DOHH2 (cell line): ENCODE results near the gene MYH7B.

Experiments
- H3F3A ChIP-seq: fragments of 200-600 bp; sonication (generic), shearing (Covaris generic); 2 replicates; pipeline ENCODE4 v1.6.0; 2016; ENCODE audit warnings: antibody characterized with exemption, mild to moderate bottlenecking; ENCODE audit not compliant: control insufficient read depth, insufficient read depth
- H3K27ac ChIP-seq: fragments of 200-600 bp; sonication (generic); 2 replicates; pipeline ENCODE4 v1.5.1; 2014; ENCODE audit warnings: low read depth, mild to moderate bottlenecking, low read length, moderate library complexity
- H3K27me3 ChIP-seq: fragments of 200-600 bp; sonication (generic); 2 replicates; pipeline ENCODE4 v1.6.1; 2014; ENCODE audit warnings: mild to moderate bottlenecking, low read length, mixed read lengths; ENCODE audit not compliant: control insufficient read depth
- H3K36me3 ChIP-seq: fragments of 200-600 bp; sonication (generic); 2 replicates; pipeline ENCODE4 v1.6.1; 2014; ENCODE audit warnings: mild to moderate bottlenecking, low read length, moderate library complexity, mixed read lengths; ENCODE audit not compliant: control insufficient read depth
- H3K4me1 ChIP-seq: fragments of 200-600 bp; sonication (generic); 2 replicates; pipeline ENCODE4 v1.6.1; 2014; ENCODE audit warnings: mild to moderate bottlenecking, low read length, mixed read lengths; ENCODE audit not compliant: control insufficient read depth
- H3K4me2 ChIP-seq: fragments of 200-600 bp; sonication (generic); 2 replicates; pipeline ENCODE4 v1.6.0; 2014; ENCODE audit warnings: mild to moderate bottlenecking, low read length, moderate library complexity
- H3K4me3 ChIP-seq: fragments of 200-600 bp; sonication (generic); 2 replicates; pipeline ENCODE4 v1.5.1; 2014; ENCODE audit warnings: mild to moderate bottlenecking, low read length, mixed read lengths
- H3K79me2 ChIP-seq: fragments of 200-600 bp; sonication (generic); 2 replicates; pipeline ENCODE4 v1.6.1; 2014; ENCODE audit warnings: mild to moderate bottlenecking, low read length, mixed read lengths; ENCODE audit not compliant: control insufficient read depth
- H3K9me2 ChIP-seq: fragments of 200-600 bp; sonication (generic); replicated peaks from 2 replicates; pipeline ENCODE4 v1.6.1; 2014; ENCODE audit warnings: mild to moderate bottlenecking, low read length, mixed read lengths; ENCODE audit not compliant: control insufficient read depth
- H3K9me3 ChIP-seq: fragments of 200-600 bp; sonication (generic); 2 replicates; pipeline ENCODE4 v1.6.1; 2014; ENCODE audit warnings: antibody characterized with exemption, low read length, mixed read lengths; ENCODE audit not compliant: control insufficient read depth, insufficient read depth
- H4K20me1 ChIP-seq: fragments of 200-600 bp; sonication (generic); 2 replicates; pipeline ENCODE4 v1.6.0; 2014; ENCODE audit warnings: low read depth, mild to moderate bottlenecking, antibody characterized with exemption, low read length, moderate library complexity; ENCODE audit not compliant: control insufficient read depth, insufficient read depth
- CTCF ChIP-seq: fragments of 200-600 bp; sonication (generic); IDR thresholded peaks from one replicate; pipeline ENCODE4 v1.5.1; 2014; ENCODE audit warnings: antibody characterized with exemption, mild to moderate bottlenecking, low read depth, low read length; ENCODE audit not compliant: poor library complexity, severe bottlenecking
- EZH2phosphoT487 ChIP-seq: fragments of 200-600 bp; sonication (generic); IDR thresholded peaks from 2 replicates; pipeline ENCODE4 v1.6.1; 2017; ENCODE audit warnings: borderline replicate concordance, mild to moderate bottlenecking, antibody characterized with exemption, low read length, moderate library complexity, mixed read lengths

The MYH7B gene

GRCh38 chr20:34921436-34921835 lies 34.2 kb upstream of the MYH7B start:
- Histone ChIP-seq H3K79me2 (no peaks in the 10 kb centered on the region), H3K27me3 (peaks cover 7% of the 10 kb centered on the region), H3K4me3 (no peak overlapping the region), H3K9me3 (no peaks in the 10 kb centered on the region), H3K9me2 (no peaks in the 10 kb centered on the region), H3K27ac (no peak overlapping the region), H3K4me2 (no peak overlapping the region), H3K4me1 (no peaks in the 10 kb centered on the region), H3K36me3 (no peaks in the 10 kb centered on the region), H4K20me1 (no peaks in the 10 kb centered on the region), H3F3A (no peaks in the 10 kb centered on the region)
- TF ChIP-seq EZH2phosphoT487 (no peak), CTCF (no peak)

- no peak for TF ChIP-seq CTCF
- no peak for TF ChIP-seq EZH2phosphoT487
These were observed 32.9 kb upstream of the MYH7B start for GRCh38 chr20:34922654-34923381.

GRCh38 chr20:34923414-34923813 lies 32.3 kb upstream of the MYH7B start:
- no peaks in the 10 kb centered on the region for H3K79me2 ChIP-seq
- no peaks in the 10 kb centered on the region for H3K36me3 ChIP-seq
- no peak overlapping the region for H3K27ac ChIP-seq
- H3K9me3 ChIP-seq, result no peaks in the 10 kb centered on the region
- no peak overlapping the region for H3K4me2 ChIP-seq
- no peaks in the 10 kb centered on the region for H3K9me2 ChIP-seq
- no peaks in the 10 kb centered on the region for H4K20me1 ChIP-seq
- no peaks in the 10 kb centered on the region for H3F3A ChIP-seq
- no peak overlapping the region for H3K4me3 ChIP-seq
- H3K4me1 ChIP-seq, result no peaks in the 10 kb centered on the region
- peaks cover 2% of the 10 kb centered on the region; the same call in 1 of the 2 replicates for H3K27me3 ChIP-seq
- TF ChIP-seq EZH2phosphoT487, result no peak
- no peak for TF ChIP-seq CTCF

More at GRCh38 chr20:34922654-34923381, 32.9 kb upstream of the MYH7B start:
- no peaks in the 10 kb centered on the region for H3K9me3 ChIP-seq
- no peak overlapping the region for H3K4me3 ChIP-seq
- no peaks in the 10 kb centered on the region for H3K79me2 ChIP-seq
- H3K27me3 ChIP-seq, result peaks cover 7% of the 10 kb centered on the region
- H3K36me3 ChIP-seq, result no peaks in the 10 kb centered on the region
- H3K27ac ChIP-seq, result no peak overlapping the region
- H3K4me2 ChIP-seq, result no peak overlapping the region
- no peaks in the 10 kb centered on the region for H3K9me2 ChIP-seq
- no peaks in the 10 kb centered on the region for H3F3A ChIP-seq
- no peaks in the 10 kb centered on the region for H3K4me1 ChIP-seq
- H4K20me1 ChIP-seq, result no peaks in the 10 kb centered on the region
